ENCODE results near the gene THBS2. TPM values are rescaled to one million over a fixed set of nuclear protein-coding genes. Genes with fewer than 3 reads are reported as not detected.
"Not testable (repeated sequence)": the region's sequence is repeated elsewhere in the genome, so short reads cannot be mapped to it uniquely, and the experiment has no call there.

The THBS2 gene
- 8.8 TPM for total RNA-seq
- long read RNA-seq, full-length matches to known transcripts: 8 of 22 reads
- long read RNA-seq, partial matches to known transcripts: 13 of 22 reads
- long read RNA-seq, other reads (novel, unspliced or antisense): 1 of 22 reads

DNA sequence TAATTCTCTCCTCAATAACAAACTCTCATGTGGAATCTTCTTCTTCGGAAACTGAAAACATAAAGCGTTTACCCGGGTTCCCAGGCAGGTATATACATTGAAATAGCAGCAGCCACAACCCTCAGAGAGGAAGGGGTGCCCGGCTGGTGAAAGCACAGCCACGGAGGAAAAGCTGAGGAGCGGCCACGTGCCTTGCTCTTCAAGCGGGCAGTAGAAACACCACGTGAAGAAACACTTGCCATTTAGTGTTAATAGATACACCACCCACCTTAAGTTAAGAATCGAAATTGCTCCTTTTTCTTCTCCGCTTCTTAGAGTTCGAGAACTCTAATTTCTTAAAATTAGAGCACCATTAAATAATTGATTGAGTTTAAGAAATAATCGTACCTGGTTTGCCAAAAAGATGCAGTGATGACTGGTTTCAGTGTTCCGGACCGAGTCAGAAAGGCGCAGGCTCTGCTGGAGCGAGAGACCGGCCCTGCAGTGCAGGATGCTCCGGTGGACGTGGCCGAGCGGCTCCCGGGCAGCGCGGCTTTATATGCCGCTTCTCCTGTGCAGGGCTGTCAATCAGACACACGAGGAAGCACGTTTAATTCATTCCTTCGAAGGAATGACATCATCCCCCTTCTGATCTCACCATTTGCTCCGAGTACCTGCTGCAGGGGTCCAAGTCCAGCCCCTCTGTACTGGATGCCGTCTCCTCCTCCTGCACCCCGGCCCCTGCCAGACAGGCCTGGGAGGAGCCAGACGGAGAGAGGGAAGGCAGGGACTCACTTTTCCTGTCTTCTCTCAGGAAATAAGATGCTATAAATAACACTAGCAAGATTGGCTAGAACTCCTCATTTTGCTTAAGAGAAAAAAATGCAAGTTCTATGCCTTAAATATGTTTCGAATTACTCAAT, at the start of gene THBS2:
TSS of gene THBS2 (minus strand) at position 510 of the 902 bp plus-strand sequence. CDS start 3,062 bp downstream, outside the sequence.
- intact Hi-C loops (cut with DNase I): no loop called here
- DNase-seq: no peak
- ATAC-seq: peak; percentile 53 to 66
- Histone ChIP-seq H3K9me3 (no peaks in the 10 kb centered on the region), H3K36me3 (no peaks in the 10 kb centered on the region), H3K27me3 (ENCODE audit: low read depth) (peaks cover 54% of the 10 kb centered on the region), H3K27ac (no peak within 1 kb of the TSS), H3K4me1 (peaks cover 17% of the 10 kb centered on the region), H3K4me3 (peak within 1 kb of the TSS; percentile 43)
- TF ChIP-seq, protein P1, sequence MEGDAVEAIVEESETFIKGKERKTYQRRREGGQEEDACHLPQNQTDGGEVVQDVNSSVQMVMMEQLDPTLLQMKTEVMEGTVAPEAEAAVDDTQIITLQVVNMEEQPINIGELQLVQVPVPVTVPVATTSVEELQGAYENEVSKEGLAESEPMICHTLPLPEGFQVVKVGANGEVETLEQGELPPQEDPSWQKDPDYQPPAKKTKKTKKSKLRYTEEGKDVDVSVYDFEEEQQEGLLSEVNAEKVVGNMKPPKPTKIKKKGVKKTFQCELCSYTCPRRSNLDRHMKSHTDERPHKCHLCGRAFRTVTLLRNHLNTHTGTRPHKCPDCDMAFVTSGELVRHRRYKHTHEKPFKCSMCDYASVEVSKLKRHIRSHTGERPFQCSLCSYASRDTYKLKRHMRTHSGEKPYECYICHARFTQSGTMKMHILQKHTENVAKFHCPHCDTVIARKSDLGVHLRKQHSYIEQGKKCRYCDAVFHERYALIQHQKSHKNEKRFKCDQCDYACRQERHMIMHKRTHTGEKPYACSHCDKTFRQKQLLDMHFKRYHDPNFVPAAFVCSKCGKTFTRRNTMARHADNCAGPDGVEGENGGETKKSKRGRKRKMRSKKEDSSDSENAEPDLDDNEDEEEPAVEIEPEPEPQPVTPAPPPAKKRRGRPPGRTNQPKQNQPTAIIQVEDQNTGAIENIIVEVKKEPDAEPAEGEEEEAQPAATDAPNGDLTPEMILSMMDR (IDR thresholded peaks at IDR 0.05): no peak

DNA sequence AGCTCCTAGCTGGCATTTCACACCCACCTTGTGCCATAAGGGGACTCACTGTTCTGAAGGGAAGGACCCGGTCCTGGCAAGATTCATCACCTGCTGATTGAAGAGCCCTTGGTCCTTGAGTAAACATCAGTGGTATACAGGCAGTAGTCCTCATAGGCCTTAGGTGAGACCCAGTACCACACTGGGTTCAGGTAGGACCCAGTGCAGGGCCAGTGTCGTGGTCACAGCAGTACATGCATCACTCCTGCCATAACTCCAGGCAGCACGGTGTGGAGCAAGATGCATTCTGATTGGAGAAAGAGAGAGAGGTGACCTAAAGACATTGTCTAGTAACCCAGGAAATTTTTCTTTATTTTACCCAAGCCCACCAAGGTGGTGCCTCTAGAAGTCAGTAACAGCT, 49.1 kb upstream of the THBS2 start:
- H3K27ac ChIP-seq: no peak overlapping the region
- no peaks in the 10 kb centered on the region for H3K36me3 ChIP-seq
- H3K4me1 ChIP-seq: no peaks in the 10 kb centered on the region
- ATAC-seq (peak in 1 of 2 donors; percentile 35), DNase-seq (no peak)
- H3K27me3 ChIP-seq (ENCODE audit: low read depth): no peaks in the 10 kb centered on the region
- intact Hi-C loops (cut with DNase I): no loop called here
- peaks cover 4% of the 10 kb centered on the region for H3K9me3 ChIP-seq
- no peak overlapping the region for H3K4me3 ChIP-seq
- TF ChIP-seq, protein P1 (IDR thresholded peaks at IDR 0.05): no peak

DNA sequence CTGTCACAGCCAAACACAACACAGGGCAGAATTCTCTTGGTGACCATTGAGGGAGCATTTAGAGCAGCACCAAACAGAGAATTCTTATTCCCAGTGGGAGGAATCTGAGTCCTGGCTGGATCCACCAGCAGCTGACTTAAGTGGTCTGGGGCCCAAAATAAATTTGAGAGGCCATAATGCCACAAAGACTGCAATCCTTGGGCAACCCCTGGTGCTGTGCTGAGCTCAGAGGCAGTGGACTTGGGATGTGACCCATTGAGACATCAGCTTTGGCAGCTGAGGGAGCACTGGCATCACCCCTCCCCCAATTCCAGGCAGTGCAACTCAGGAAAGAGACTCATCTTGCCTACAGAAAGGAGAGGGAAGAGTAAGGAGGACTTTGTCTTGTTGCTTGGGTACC, 48.6 kb upstream of the THBS2 start:
- intact Hi-C loops (cut with DNase I): no loop called here
- ATAC-seq: no peak
- Histone ChIP-seq H3K27ac (no peak overlapping the region), H3K27me3 (ENCODE audit: low read depth) (no peaks in the 10 kb centered on the region), H3K4me1 (no peaks in the 10 kb centered on the region), H3K36me3 (no peaks in the 10 kb centered on the region), H3K4me3 (no peak overlapping the region), H3K9me3 (peaks cover under 1% of the 10 kb centered on the region)
- no peak for DNase-seq
- TF ChIP-seq, protein P1 (IDR thresholded peaks at IDR 0.05): no peak

DNA sequence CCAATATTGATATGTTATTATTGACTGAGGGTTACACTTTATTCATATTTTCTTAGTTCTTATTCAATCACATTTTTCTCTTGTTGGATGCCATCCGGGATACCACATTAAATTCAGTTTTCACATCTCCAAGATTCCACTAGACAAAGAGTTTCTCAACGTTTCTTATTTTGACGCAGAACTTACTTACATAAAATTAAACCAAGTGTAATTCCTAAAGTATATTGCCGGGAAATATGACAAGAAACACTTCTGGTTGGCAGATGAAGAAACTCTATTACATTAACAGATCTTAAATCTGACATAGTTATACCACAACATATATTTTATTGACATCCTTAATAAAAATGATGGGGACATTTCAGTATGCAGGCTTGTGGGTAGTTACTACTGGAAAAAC, 47.3 kb upstream of the THBS2 start:
- Histone ChIP-seq H3K4me3 (no peak overlapping the region), H3K4me1 (no peaks in the 10 kb centered on the region), H3K9me3 (no peaks in the 10 kb centered on the region), H3K36me3 (no peaks in the 10 kb centered on the region), H3K27me3 (ENCODE audit: low read depth) (peaks cover 4% of the 10 kb centered on the region), H3K27ac (no peak overlapping the region)
- ATAC-seq (no peak), DNase-seq (no peak)
- TF ChIP-seq, protein P1 (IDR thresholded peaks at IDR 0.05): no peak
- intact Hi-C loops (cut with DNase I): no loop called here

DNA sequence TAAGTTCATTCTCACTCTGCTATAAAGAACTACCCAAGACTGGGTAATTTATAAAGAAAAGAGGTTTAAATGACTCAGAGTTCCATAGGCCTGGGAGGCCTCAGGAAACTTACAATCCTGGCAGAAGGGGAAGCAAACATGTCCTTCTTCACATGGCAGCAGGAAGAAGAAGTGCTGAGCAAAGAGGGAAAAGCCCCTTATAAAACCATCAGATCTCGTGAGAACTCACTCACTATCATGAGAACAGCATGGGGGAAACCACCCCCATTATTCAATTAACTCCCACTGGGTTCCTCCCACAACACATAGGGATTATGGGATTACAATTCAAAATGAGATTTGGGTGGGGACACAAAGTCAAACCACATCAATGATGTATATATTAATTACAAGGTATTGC, 45.0 kb upstream of the THBS2 start:
- intact Hi-C loops (cut with DNase I); H3K9me3 ChIP-seq; H3K27ac ChIP-seq; H3K4me1 ChIP-seq; H3K27me3 ChIP-seq (ENCODE audit: low read depth); H3K36me3 ChIP-seq; DNase-seq; ATAC-seq; H3K4me3 ChIP-seq: not testable (repeated sequence)

DNA sequence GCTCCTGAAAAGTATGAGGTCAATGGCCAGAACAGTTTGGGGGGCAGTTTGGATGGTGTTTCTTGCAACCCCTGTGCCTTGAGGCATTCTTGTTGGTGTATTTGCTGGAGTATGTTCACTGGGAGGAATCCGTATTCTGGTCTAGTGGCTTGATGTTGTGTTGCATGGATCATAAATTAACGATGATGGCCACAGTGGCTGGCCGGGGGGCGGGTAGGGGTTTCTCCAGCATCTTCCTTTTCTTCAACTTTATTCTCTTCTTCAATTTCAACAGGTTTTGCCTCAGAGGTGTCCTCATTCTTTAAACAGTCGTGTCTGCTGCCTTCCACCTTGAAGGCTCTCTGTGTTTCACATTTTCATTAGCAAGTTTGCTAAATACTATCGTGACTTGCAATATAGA, 43.0 kb upstream of the THBS2 start:
- H3K4me1 ChIP-seq: no peaks in the 10 kb centered on the region
- ATAC-seq: no peak

More for the DNA sequence above, 43.0 kb upstream of the THBS2 start:
- intact Hi-C loops (cut with DNase I): no loop called here
- H3K27me3 ChIP-seq (ENCODE audit: low read depth): peaks cover 4% of the 10 kb centered on the region
- H3K4me3 ChIP-seq: no peak overlapping the region
- no peak overlapping the region for H3K27ac ChIP-seq
- H3K36me3 ChIP-seq: no peaks in the 10 kb centered on the region
- TF ChIP-seq, protein P1 (IDR thresholded peaks at IDR 0.05): no peak
- DNase-seq: no peak
- no peaks in the 10 kb centered on the region for H3K9me3 ChIP-seq

All from lower lobe of right lung (tissue), 2 donors.